ENCODE results near the gene SMIM7. TPM values are rescaled to one million over a fixed set of nuclear protein-coding genes. Genes with fewer than 3 reads are reported as not detected.

Gene SMIM7
- total and polyA plus RNA-seq, 12 donors: 32.0 to 68.1 (median 39.2) TPM

DNA sequence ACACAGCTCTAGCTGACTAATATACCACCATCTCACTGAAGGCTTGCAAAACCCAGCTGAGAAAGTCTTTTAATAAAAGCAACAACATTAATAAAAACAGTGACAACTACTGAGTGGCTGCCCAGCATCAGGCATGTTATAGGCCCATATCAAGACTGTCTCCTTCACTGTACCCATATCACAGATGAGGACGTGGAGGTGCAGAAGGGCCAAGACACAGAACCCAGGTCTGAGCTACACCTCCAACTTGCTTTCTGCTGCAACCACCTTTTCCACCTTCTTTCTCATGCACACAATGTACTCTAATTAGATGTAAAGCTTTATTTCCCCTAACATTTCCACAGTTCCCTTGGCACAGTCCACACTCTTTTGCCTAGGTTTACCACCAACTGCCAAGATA is 21.3 kb downstream of the SMIM7 start:
- intact Hi-C loops (cut with DNase I): no loop called here
- 95 to 97% methylated on average over 1 of the region's 1 CpG for WGBS, 2 donors
- DNase-seq (no peak), ATAC-seq (no peak)
- Histone ChIP-seq H3K27me3 (no peaks in the 10 kb centered on the region), H3K36me3 (peaks cover 0 to 100% (median 41%) of the 10 kb centered on the region in 9 donors), H3K9me3 (no peaks in the 10 kb centered on the region), H3K4me1 (peaks cover 0 to 10% (median 3%) of the 10 kb centered on the region in 9 donors), H3K27ac (no peak overlapping the region), H3K4me3 (no peak overlapping the region)
- TF ChIP-seq, protein P1, sequence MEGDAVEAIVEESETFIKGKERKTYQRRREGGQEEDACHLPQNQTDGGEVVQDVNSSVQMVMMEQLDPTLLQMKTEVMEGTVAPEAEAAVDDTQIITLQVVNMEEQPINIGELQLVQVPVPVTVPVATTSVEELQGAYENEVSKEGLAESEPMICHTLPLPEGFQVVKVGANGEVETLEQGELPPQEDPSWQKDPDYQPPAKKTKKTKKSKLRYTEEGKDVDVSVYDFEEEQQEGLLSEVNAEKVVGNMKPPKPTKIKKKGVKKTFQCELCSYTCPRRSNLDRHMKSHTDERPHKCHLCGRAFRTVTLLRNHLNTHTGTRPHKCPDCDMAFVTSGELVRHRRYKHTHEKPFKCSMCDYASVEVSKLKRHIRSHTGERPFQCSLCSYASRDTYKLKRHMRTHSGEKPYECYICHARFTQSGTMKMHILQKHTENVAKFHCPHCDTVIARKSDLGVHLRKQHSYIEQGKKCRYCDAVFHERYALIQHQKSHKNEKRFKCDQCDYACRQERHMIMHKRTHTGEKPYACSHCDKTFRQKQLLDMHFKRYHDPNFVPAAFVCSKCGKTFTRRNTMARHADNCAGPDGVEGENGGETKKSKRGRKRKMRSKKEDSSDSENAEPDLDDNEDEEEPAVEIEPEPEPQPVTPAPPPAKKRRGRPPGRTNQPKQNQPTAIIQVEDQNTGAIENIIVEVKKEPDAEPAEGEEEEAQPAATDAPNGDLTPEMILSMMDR (IDR thresholded peaks at IDR 0.05): no peak

GRCh38 chr19:16637535-16637934 is 22.4 kb downstream of the SMIM7 start:
- peak in 1 of 8 donors; percentile 20 for ATAC-seq
- Histone ChIP-seq H3K36me3 (peaks cover 0 to 100% (median 45%) of the 10 kb centered on the region in 9 donors), H3K27ac (no peak overlapping the region), H3K4me3 (no peak overlapping the region), H3K9me3 (no peaks in the 10 kb centered on the region), H3K4me1 (peaks cover 0 to 10% (median 3%) of the 10 kb centered on the region in 9 donors), H3K27me3 (no peaks in the 10 kb centered on the region)
- intact Hi-C loops (cut with DNase I): no loop called here
- TF ChIP-seq, protein P1 (IDR thresholded peaks at IDR 0.05): no peak
- no peak for DNase-seq

- H3K9me3 ChIP-seq: no peaks in the 10 kb centered on the region
- ATAC-seq: no peak
- H3K4me1 ChIP-seq: peaks cover 0 to 30% (median 25%) of the 10 kb centered on the region in 9 donors
- no peak overlapping the region for H3K27ac ChIP-seq
- H3K27me3 ChIP-seq: no peaks in the 10 kb centered on the region
- H3K4me3 ChIP-seq: no peak overlapping the region
- no peak for DNase-seq
- TF ChIP-seq, protein P1 (IDR thresholded peaks at IDR 0.05): no peak
- intact Hi-C loops (cut with DNase I): no loop called here
- H3K36me3 ChIP-seq: peaks cover 0 to 63% (median 28%) of the 10 kb centered on the region in 9 donors
- WGBS, 2 donors: 86 to 92% methylated on average over 6 of the region's 6 CpGs
Observed at GRCh38 chr19:16631465-16631864, 28.5 kb downstream of the SMIM7 start.

- intact Hi-C loops (cut with DNase I): loop anchor here (2.0 to 10.0 kb wide), 5 partner anchors 32 to 57 kb away; partner anchors contain the start of genes SLC35E1 (in 9 of the 10), SMIM7 (in 2 of the 10) and TMEM38A (in 2 of the 10)
- H3K4me3 ChIP-seq: peak overlapping the region; percentile 68 to 99 (median 96)
- TF ChIP-seq, protein P1 (IDR thresholded peaks at IDR 0.05): no peak
- H3K27me3 ChIP-seq: no peaks in the 10 kb centered on the region
- WGBS, 2 donors: 1 to 2% methylated on average over 23 of the region's 23 CpGs
- peak in 1 of 2 donors; percentile 65 for DNase-seq
- H3K36me3 ChIP-seq: peaks cover 0 to 58% (median 25%) of the 10 kb centered on the region in 9 donors
- H3K4me1 ChIP-seq: peaks cover 0 to 52% (median 47%) of the 10 kb centered on the region in 9 donors
- no peaks in the 10 kb centered on the region for H3K9me3 ChIP-seq
- peak in 7 of 8 donors; percentile 4 to 59 (median 36) for ATAC-seq
- H3K27ac ChIP-seq: peak overlapping the region; percentile 88 to 99 (median 98)
Observed at GRCh38 chr19:16628984-16629691, 30.8 kb downstream of the SMIM7 start.
